HFF-Myc (cell line): Measurements from ENCODE around the gene SELENOM.

Source experiments
- DNase-seq: peaks from one replicate; pipeline ENCODE4 v3.0.0-alpha.2; 2011; ENCODE audit warnings: low read depth; ENCODE audit errors: extremely low read depth
- H3K4me3 ChIP-seq: replicated peaks from 2 replicates; pipeline ENCODE4 v1.5.1; 2011; ENCODE audit warnings: low read depth, mild to moderate bottlenecking, control low read depth, low read length
- CTCF ChIP-seq: IDR thresholded peaks from 2 replicates; pipeline ENCODE4 v1.5.1; 2012; ENCODE audit warnings: mild to moderate bottlenecking, low read depth, low read length, control low read depth; ENCODE audit errors: missing control alignments

The SELENOM gene

GRCh38 chr22:31094021-31094551 is 13.3 kb downstream of the SELENOM start:
- H3K4me3 ChIP-seq, result no peak overlapping the region
- no peak for TF ChIP-seq CTCF
- DNase-seq, result no peak

GRCh38 chr22:31093086-31093850 is 14.1 kb downstream of the SELENOM start:
- no peak for TF ChIP-seq CTCF
- no peak for DNase-seq
- H3K4me3 ChIP-seq, result no peak overlapping the region

GRCh38 chr22:31092161-31092560 is 15.2 kb downstream of the SELENOM start:
- no peak for DNase-seq
- H3K4me3 ChIP-seq, result no peak overlapping the region
- no peak for TF ChIP-seq CTCF

GRCh38 chr22:31091106-31091975 is 16.0 kb downstream of the SELENOM start:
- no peak overlapping the region for H3K4me3 ChIP-seq
- no peak for DNase-seq
- no peak for TF ChIP-seq CTCF

GRCh38 chr22:31090217-31091085 is 16.9 kb downstream of the SELENOM start:
- no peak for DNase-seq
- no peak overlapping the region for H3K4me3 ChIP-seq
- TF ChIP-seq CTCF, result no peak
